Activated B cell treated with CpG ODN at 0.5 μM for 24 hours (primary cell): ENCODE data around the gene LCN12. TPM values are rescaled to one million over a fixed set of nuclear protein-coding genes. Genes with fewer than 3 reads are reported as not detected.

Experiments used
- ATAC-seq: fragments of 200-7000 bp; cut with Tn5 transposase; one replicate; pipeline ENCODE4 v1.10.0; 2021; ENCODE audit warnings: low read depth, mild to moderate bottlenecking, moderate library complexity
- CTCF ChIA-PET: fragments of 350-600 bp; sonication (Branson Sonifier 250); formaldehyde crosslinking; loops from one replicate; lab custom pipeline; 2021; ENCODE audit warnings: antibody characterized with exemption; lab: Charles Lee
- POLR2A ChIA-PET: fragments of 350-600 bp; sonication (Branson Sonifier 250); formaldehyde crosslinking; loops from one replicate; lab custom pipeline; 2021; ENCODE audit warnings: antibody characterized with exemption; lab: Charles Lee
- DNase-seq: peaks from one replicate; pipeline ENCODE4 v3.0.0; 2022
- H3K27ac Mint-ChIP-seq: one replicate; pipeline ENCODE4 v1.8.0; 2020; ENCODE audit warnings: mixed read lengths
- H3K27me3 Mint-ChIP-seq: one replicate; pipeline ENCODE4 v1.8.0; 2021; ENCODE audit warnings: mixed read lengths
- H3K36me3 Mint-ChIP-seq: one replicate; pipeline ENCODE4 v1.8.0; 2021; ENCODE audit warnings: low read depth, mixed read lengths
- H3K4me1 Mint-ChIP-seq: one replicate; pipeline ENCODE4 v1.8.0; 2021; ENCODE audit warnings: mixed read lengths
- H3K4me3 Mint-ChIP-seq: one replicate; pipeline ENCODE4 v1.8.0; 2020; ENCODE audit warnings: mild to moderate bottlenecking, mixed read lengths
- H3K9me3 Mint-ChIP-seq: one replicate; pipeline ENCODE4 v1.8.0; 2020; ENCODE audit warnings: mixed read lengths
- intact Hi-C: fragments of 100-400 bp; cut with micrococcal nuclease; formaldehyde crosslinking; loops from one replicate; pipeline ENCODE4 v1.15.1; 2024
- total RNA-seq: library from RNA; stranded (reverse); gene quantifications from 2 replicates; pipeline ENCODE4 v1.2.3, GENCODE V29; 2022
- TF ChIP-seq, protein P1 (sequence below): fragments of 200-600 bp; IDR thresholded peaks from one replicate; pipeline ENCODE4 v1.8.0; 2022; ENCODE audit warnings: antibody characterized with exemption, mild to moderate bottlenecking

The LCN12 gene
- total RNA-seq, 1 donor from 2014 or later: 2.4 TPM

DNA sequence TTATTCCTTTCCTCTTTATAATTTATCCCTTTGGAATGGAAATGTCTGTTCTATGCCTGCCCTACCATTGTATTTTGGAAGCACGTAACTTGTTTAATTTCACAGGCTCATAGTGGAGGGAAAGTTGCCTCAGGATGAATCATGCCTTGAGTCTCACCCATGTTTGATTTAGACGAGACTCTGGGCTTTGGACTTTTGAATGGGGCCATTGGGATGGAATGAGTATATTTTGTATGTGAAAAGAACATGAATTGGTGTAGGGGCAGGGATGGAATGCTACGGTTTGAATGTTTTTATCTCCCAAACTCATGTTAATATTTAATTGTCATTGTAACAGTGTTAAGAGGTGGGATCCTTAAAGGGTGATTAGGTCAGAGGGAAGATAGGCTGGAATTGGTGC lies 17.8 kb upstream of the LCN12 start:
- Mint-ChIP-seq H3K36me3 (peaks cover 20% of the 10 kb centered on the region), H3K9me3 (no peaks in the 10 kb centered on the region), H3K4me3 (no peak overlapping the region), H3K4me1 (peaks cover 18% of the 10 kb centered on the region), H3K27ac (no peak overlapping the region), H3K27me3 (no peaks in the 10 kb centered on the region)
- intact Hi-C loops: no loop called here
- DNase-seq (no peak), ATAC-seq (no peak)
- TF ChIP-seq, protein P1, sequence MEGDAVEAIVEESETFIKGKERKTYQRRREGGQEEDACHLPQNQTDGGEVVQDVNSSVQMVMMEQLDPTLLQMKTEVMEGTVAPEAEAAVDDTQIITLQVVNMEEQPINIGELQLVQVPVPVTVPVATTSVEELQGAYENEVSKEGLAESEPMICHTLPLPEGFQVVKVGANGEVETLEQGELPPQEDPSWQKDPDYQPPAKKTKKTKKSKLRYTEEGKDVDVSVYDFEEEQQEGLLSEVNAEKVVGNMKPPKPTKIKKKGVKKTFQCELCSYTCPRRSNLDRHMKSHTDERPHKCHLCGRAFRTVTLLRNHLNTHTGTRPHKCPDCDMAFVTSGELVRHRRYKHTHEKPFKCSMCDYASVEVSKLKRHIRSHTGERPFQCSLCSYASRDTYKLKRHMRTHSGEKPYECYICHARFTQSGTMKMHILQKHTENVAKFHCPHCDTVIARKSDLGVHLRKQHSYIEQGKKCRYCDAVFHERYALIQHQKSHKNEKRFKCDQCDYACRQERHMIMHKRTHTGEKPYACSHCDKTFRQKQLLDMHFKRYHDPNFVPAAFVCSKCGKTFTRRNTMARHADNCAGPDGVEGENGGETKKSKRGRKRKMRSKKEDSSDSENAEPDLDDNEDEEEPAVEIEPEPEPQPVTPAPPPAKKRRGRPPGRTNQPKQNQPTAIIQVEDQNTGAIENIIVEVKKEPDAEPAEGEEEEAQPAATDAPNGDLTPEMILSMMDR: no peak
- POLR2A ChIA-PET: no interaction called here
- CTCF ChIA-PET: no interaction called here

DNA sequence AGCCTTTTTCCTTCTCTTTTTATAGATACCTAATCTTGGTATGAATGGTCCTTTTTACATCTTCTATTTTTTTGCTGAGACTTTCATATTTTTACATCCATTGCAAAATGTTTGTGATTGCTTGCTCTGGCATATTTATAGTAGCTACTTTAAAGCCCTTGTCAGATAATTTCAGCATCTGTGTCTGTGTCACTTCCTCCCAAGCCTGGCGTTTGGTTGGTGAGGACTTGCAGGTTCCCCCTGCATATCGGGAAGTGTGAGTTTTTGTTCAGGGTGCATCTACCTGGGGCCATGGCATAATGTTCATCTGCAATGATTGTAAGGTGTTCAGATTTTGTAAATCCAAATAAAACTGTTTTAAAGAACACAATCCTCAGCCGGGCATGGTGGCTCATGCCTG lies 16.4 kb upstream of the LCN12 start:
- Mint-ChIP-seq H3K9me3 (no peaks in the 10 kb centered on the region), H3K27me3 (no peaks in the 10 kb centered on the region), H3K4me3 (no peak overlapping the region), H3K4me1 (peaks cover 18% of the 10 kb centered on the region), H3K36me3 (peaks cover 28% of the 10 kb centered on the region), H3K27ac (no peak overlapping the region)
- ChIA-PET POLR2A (no interaction called here), CTCF (no interaction called here)
- DNase-seq (no peak), ATAC-seq (no peak)
- TF ChIP-seq, protein P1: no peak
- intact Hi-C loops: no loop called here

DNA sequence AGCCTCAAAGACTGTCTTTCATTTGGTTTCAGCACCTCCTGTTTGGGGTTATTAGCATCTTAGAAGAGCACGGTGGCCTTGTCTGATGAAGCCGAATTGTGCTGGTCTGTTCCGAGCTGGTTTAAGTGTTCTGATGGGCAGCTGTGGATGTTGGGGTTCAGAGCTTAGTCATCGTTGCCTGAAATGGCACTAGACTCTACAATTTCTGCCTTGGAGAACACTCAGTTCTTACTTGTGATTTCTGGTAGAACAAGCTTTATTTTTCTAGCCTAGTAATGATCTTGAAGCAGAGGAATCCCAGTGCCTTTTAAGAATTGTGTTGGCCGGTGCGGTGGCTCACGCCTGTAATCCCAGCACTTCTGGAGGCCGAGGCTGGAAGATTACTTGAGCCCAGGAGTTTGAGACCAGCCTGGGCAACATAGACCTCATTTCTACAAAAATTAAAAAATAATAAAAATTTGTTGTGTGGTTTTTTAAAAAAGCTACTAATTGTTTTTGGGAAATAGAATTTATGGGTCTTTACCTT lies 15.4 kb upstream of the LCN12 start:
- ChIA-PET POLR2A (no interaction called here), CTCF (no interaction called here)
- no peak for DNase-seq
- TF ChIP-seq, protein P1: no peak
- no peaks in the 10 kb centered on the region for H3K27me3 Mint-ChIP-seq
- H3K4me1 Mint-ChIP-seq: peaks cover 16% of the 10 kb centered on the region
- H3K36me3 Mint-ChIP-seq: peaks cover 36% of the 10 kb centered on the region
- intact Hi-C loops: no loop called here
- H3K4me3 Mint-ChIP-seq: no peak overlapping the region
- no peak overlapping the region for H3K27ac Mint-ChIP-seq
- no peak for ATAC-seq
- no peaks in the 10 kb centered on the region for H3K9me3 Mint-ChIP-seq

DNA sequence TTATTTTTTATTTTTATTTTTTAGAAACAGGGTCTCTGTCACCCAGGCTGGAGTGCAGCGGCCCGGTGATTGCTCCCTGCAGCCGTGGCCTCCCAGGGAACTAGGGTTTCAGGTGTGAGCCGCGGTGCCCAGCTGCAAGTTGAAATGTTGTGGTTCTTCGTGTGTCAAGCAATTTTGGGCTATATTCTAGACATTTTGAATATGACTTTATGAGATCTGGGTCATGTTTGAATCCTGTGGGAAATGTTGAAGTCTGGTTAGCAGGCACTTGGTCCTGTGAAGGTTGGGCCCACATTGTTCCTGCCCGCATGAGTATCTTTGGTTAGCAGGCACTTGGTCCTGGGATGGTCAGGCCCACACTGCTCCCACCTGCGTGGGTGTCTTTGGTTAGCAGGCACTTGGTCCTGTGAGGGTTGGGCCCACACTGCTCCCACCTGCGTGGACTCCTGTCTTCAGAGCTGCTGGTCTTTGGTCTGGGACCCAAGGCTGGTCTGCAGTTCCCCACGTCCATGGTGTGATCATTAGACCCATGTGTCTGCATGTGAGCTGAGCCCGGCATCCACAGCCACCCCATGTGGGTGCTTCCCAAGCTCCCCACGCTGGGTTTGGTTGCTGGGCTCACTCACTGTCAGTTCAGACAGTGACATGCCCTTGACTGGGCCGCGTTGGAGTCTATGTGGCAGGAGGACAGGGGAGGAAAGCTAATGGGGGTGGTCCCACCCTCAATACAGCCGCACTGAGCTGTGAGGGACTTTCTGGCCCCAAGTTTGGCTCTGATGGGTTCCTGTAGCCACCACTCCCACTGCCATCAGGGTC lies 14.7 kb upstream of the LCN12 start:
- POLR2A ChIA-PET: no interaction called here
- DNase-seq: no peak
- no peak overlapping the region for H3K27ac Mint-ChIP-seq

DNA sequence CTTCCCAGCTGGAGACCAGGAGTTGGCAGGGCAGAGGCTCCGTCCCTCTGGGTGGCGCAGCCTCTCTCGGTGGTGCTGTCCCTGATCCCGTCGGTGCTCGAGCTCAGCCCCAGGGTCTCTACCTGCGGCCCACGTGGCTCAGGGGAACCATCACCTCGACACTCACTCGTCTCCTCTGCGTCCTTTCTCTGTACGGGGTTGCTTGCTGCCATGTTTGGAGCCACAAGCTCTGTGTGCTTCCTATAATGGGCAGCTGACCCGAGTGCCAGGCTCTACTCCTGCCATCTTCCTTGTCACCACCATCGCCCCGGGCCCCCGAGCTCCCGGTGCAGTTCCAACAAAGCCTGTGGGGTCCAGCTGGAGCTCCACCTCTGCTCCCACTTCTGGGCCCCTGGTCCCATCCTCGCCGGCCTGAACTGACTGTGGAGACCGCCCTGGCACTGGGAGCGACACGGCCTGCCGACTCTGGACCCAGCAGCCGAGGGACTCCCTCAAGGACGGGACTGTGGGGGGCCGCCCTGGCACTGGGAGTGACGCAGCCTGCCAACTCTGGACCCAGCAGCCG lies 12.6 kb upstream of the LCN12 start:
- TF ChIP-seq, protein P1: no peak
- no peaks in the 10 kb centered on the region for H3K9me3 Mint-ChIP-seq
- ChIA-PET POLR2A (interaction anchor here (0.7 kb wide), 1 partner anchor 149 kb away, joined by 3 read pairs; no protein-coding TSS in a partner anchor), CTCF (no interaction called here)
- no peak for DNase-seq
- H3K27me3 Mint-ChIP-seq: no peaks in the 10 kb centered on the region
- intact Hi-C loops: no loop called here
- H3K27ac Mint-ChIP-seq: no peak overlapping the region
- no peak overlapping the region for H3K4me3 Mint-ChIP-seq
- peaks cover 48% of the 10 kb centered on the region for H3K36me3 Mint-ChIP-seq
- peaks cover 5% of the 10 kb centered on the region for H3K4me1 Mint-ChIP-seq
- no peak for ATAC-seq

More for the DNA sequence above, 14.7 kb upstream of the LCN12 start:
- Mint-ChIP-seq H3K36me3 (peaks cover 43% of the 10 kb centered on the region), H3K4me1 (peaks cover 9% of the 10 kb centered on the region), H3K27me3 (no peaks in the 10 kb centered on the region), H3K4me3 (no peak overlapping the region), H3K9me3 (no peaks in the 10 kb centered on the region)
- TF ChIP-seq, protein P1: no peak
- intact Hi-C loops: no loop called here
- no peak for ATAC-seq
- CTCF ChIA-PET: no interaction called here
